ENCODE results near the gene DSTYK. TPM values are rescaled to one million over a fixed set of nuclear protein-coding genes. Genes with fewer than 3 reads are reported as not detected.

The DSTYK gene
- total RNA-seq, 4 donors from 2014 or later = 15.3 to 21.3 (median 17.7) TPM

DNA sequence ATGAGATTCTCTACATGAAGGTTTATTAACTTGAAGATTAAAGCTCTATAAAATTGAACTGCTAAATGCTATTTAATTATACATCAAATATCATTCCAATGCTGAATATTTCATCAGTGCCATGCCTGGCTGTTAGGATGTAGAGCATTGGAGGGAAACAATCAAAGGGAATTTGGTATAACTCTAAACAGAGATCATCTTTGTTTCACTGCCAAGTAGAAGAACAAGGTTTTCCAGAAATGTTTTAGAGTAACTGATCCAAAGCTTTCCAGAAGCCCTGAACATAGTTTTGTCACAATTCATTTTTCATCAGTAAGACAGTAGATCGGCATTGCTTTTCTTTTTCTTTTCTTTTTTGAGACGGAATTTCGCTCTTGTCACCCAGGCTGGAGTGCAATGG lies 5.9 kb upstream of the DSTYK start:
- intact Hi-C loops (cut with DNase I; ENCODE audit: low total_unique reads) = no loop called here

GRCh38 chr1:205216588-205216987 lies 5.1 kb upstream of the DSTYK start:
- no peak for DNase-seq (ENCODE audit: low spot score in 2 of 2)
- intact Hi-C loops (cut with DNase I; ENCODE audit: low total_unique reads) = no loop called here
- 83 to 90% methylated on average over 4 of the region's 4 CpGs for WGBS, 2 donors
- TF ChIP-seq CTCF (IDR thresholded peaks at IDR 0.05) (no peak), POLR2A (IDR thresholded peaks at IDR 0.05) (no peak)
- H3K4me3 ChIP-seq (ENCODE audit: low read depth, poor library complexity, severe bottlenecking) = no peak overlapping the region

More for the DNA sequence above, 5.9 kb upstream of the DSTYK start:
- H3K4me3 ChIP-seq (ENCODE audit: low read depth, poor library complexity, severe bottlenecking) = no peak overlapping the region
- WGBS, 2 donors = 59 to 63% methylated on average over 3 of the region's 3 CpGs
- TF ChIP-seq POLR2A (IDR thresholded peaks at IDR 0.05) (no peak), CTCF (IDR thresholded peaks at IDR 0.05) (no peak)
- no peak for DNase-seq (ENCODE audit: low spot score in 2 of 2)

- 60 to 79% methylated on average over 1 of the region's 1 CpG for WGBS, 2 donors
- TF ChIP-seq CTCF (IDR thresholded peaks at IDR 0.05) = no peak
- no peak for TF ChIP-seq POLR2A (IDR thresholded peaks at IDR 0.05)
- no peak overlapping the region for H3K4me3 ChIP-seq (ENCODE audit: low read depth, poor library complexity, severe bottlenecking)
- DNase-seq (ENCODE audit: low spot score in 2 of 2) = no peak
- intact Hi-C loops (cut with DNase I; ENCODE audit: low total_unique reads) = no loop called here
Measured at GRCh38 chr1:205214756-205215155, 3.3 kb upstream of the DSTYK start.

- 46 to 52% methylated on average over 13 of the region's 13 CpGs for WGBS, 2 donors
- H3K4me3 ChIP-seq (ENCODE audit: low read depth, poor library complexity, severe bottlenecking) = no peak overlapping the region
- no peak for DNase-seq (ENCODE audit: low spot score in 2 of 2)
- intact Hi-C loops (cut with DNase I; ENCODE audit: low total_unique reads) = no loop called here
- TF ChIP-seq CTCF (IDR thresholded peaks at IDR 0.05) = no peak
- TF ChIP-seq POLR2A (IDR thresholded peaks at IDR 0.05) = no peak
Measured at GRCh38 chr1:205211839-205212536, 486 bp upstream of the DSTYK start.

DNA sequence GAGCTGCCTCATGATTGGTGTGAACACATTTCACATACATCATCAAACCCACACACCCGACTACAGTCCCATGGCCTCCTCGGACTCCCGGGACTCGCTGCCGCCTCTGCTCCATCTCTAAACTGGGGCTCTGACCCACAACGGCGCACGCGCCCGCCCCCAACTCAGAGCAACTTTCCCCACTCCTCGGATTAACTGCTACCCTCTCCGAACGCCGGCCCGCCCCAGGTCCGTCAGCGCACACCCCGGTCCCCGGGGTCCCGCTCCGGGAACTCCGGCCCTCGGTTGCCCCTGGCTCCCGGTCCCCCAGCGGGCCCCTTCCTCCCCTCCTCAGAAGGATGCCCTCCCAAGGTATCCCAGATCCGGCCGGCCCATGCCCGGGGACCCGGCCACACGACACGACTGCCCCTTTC lies 740 bp downstream of the DSTYK start:
- WGBS, 2 donors = 0 to 1% methylated on average over 30 to 31 of the region's 31 CpGs

More for the DNA sequence above, 740 bp downstream of the DSTYK start:
- H3K4me3 ChIP-seq (ENCODE audit: low read depth, poor library complexity, severe bottlenecking) = peak overlapping the region; percentile 99
- peak in 1 of 2 donors; percentile 88 for DNase-seq (ENCODE audit: low spot score in 2 of 2)
- intact Hi-C loops (cut with DNase I; ENCODE audit: low total_unique reads) = no loop called here
- no peak for TF ChIP-seq POLR2A (IDR thresholded peaks at IDR 0.05)
- no peak for TF ChIP-seq CTCF (IDR thresholded peaks at IDR 0.05)
